K562 (cell line): ENCODE results near the gene ZFAND3. TPM values are rescaled to one million over a fixed set of nuclear protein-coding genes. Genes with fewer than 3 reads are reported as not detected.

Source experiments
- ETV1 ChIP-seq: fragments of 450-650 bp; conservative IDR thresholded peaks from 2 replicates; pipeline ENCODE4 v1.6.1; 2016; ENCODE audit warnings: missing genetic modification characterization, control low read depth, low read depth, missing compliant biosample characterization
- HDAC2 ChIP-seq: fragments of 450-650 bp; IDR thresholded peaks from 2 replicates; pipeline ENCODE4 v1.6.1; 2016; ENCODE audit warnings: mild to moderate bottlenecking
- LCOR ChIP-seq: sonication (generic); formaldehyde crosslinking; IDR thresholded peaks from 2 replicates; pipeline ENCODE4 v1.8.0; 2022; ENCODE audit warnings: mild to moderate bottlenecking, missing genetic modification reagents
- RBM34 ChIP-seq: fragments of 200-400 bp; formaldehyde crosslinking; IDR thresholded peaks from 2 replicates; pipeline ENCODE4 v1.6.1; 2018; ENCODE audit warnings: low read length, borderline replicate concordance; ENCODE audit not compliant: insufficient read depth
- ZNF197 ChIP-seq: fragments of 200-800 bp; sonication (Bioruptor generic); IDR thresholded peaks from 2 replicates; pipeline ENCODE4 v1.6.1; 2016; ENCODE audit warnings: low read depth, missing genetic modification characterization, missing compliant biosample characterization
- ZNF398 ChIP-seq: fragments of 250-450 bp; sonication (Bioruptor Pico); IDR thresholded peaks from 2 replicates; pipeline ENCODE4 v1.8.0; 2021; ENCODE audit warnings: moderate library complexity, mild to moderate bottlenecking, inconsistent platforms
- polyA plus RNA-seq, 8 experiments: library from polyadenylated mRNA; depleted of rRNA in 4 of 8; stranded (reverse) in 5 of 8; unstranded in 3 of 8; fragments of >200 nt; fragmentation: Nextera tagmentation in 2 of 8; fragmentation: Illumina TruSeq in 1 of 8; extraction: Ambion mirVana in 2 of 8; extraction: Trizol in 1 of 8; gene quantifications; 2 replicates each; pipeline versions ENCODE4 v1.2.1 to v1.2.3, GENCODE V29; 2011 to 2014; ENCODE audit warnings: inconsistent platforms in 1 of 8, missing spikeins in 1 of 8
- total RNA-seq, 7 experiments: library from RNA; depleted of rRNA in 6 of 7; stranded (reverse); fragments of >200 nt in 6 of 7; fragmentation: Illumina TruSeq in 2 of 7; extraction: Trizol in 2 of 7; gene quantifications; 2 replicates each; pipeline versions ENCODE4 v1.2.1 to v1.2.3, GENCODE V29; 2011 to 2021; ENCODE audit warnings: low replicate concordance in 1 of 7
- TF ChIP-seq, protein P1 (sequence below): fragments of 450-650 bp; IDR thresholded peaks from 2 replicates; pipeline ENCODE4 v1.6.1; 2016; ENCODE audit warnings: missing biosample characterization, missing genetic modification characterization

ZFAND3 gene
- total and polyA plus RNA-seq, 9 of the 15 experiments (the other 6 are each of a cell fraction or from before 2014, with no cell fraction given), result 0.81 to 26.6 (median 11.8) TPM

- TF ChIP-seq ZNF398 (CRISPR knock-in tag), result no peak
- no peak for TF ChIP-seq ZNF197 (CRISPR knock-in tag)
- TF ChIP-seq RBM34, result no peak
- no peak for TF ChIP-seq LCOR (CRISPR knock-in tag)
- no peak for TF ChIP-seq HDAC2
- TF ChIP-seq ETV1 (tag), result no peak
- TF ChIP-seq, protein P1, sequence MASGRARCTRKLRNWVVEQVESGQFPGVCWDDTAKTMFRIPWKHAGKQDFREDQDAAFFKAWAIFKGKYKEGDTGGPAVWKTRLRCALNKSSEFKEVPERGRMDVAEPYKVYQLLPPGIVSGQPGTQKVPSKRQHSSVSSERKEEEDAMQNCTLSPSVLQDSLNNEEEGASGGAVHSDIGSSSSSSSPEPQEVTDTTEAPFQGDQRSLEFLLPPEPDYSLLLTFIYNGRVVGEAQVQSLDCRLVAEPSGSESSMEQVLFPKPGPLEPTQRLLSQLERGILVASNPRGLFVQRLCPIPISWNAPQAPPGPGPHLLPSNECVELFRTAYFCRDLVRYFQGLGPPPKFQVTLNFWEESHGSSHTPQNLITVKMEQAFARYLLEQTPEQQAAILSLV (tag), result no peak
Observed at GRCh38 chr6:37779902-37780628, 39.5 kb upstream of the ZFAND3 start (continued).
